IMR-90 (cell line): ENCODE results near the gene IMP3. TPM values are rescaled to one million over a fixed set of nuclear protein-coding genes. Genes with fewer than 3 reads are reported as not detected.

Experiments used
- ATAC-seq: fragments of 200-7000 bp; cut with Tn5 transposase; 2 replicates; pipeline ENCODE4 v1.9.1; 2020; ENCODE audit warnings: low read depth, mild to moderate bottlenecking, moderate library complexity
- BruUV-seq: library from RNA; stranded (reverse); fragments of 400-500 nt; replicated peaks from 2 replicates; lab custom pipeline; 2021; lab: Mats Ljungman, UMichigan
- CTCF ChIA-PET: fragments of 300-600 bp; formaldehyde crosslinking; extraction: SDS; loops from one replicate; lab custom pipeline; 2021; ENCODE audit warnings: antibody characterized with exemption; lab: Yijun Ruan, JAX
- POLR2A ChIA-PET: fragments of 300-600 bp; sonication (Branson Sonifier 250); formaldehyde crosslinking; loops from one replicate; lab custom pipeline; 2022; ENCODE audit warnings: antibody characterized with exemption; ENCODE audit not compliant: unreplicated experiment; lab: Charles Lee
- DNase-seq: peaks from one replicate; pipeline ENCODE4 v3.0.0; 2013
- H2AFZ ChIP-seq: replicated peaks from 2 replicates; pipeline ENCODE3; 2013; ENCODE audit warnings: low read length, mild to moderate bottlenecking; ENCODE audit not compliant: poor library complexity
- H2AK5ac ChIP-seq: 2 replicates; pipeline ENCODE4 v1.6.1; 2013; ENCODE audit warnings: low read depth, low read length, inconsistent platforms
- H2AK9ac ChIP-seq: replicated peaks from 2 replicates; pipeline ENCODE3; 2013; ENCODE audit warnings: mild to moderate bottlenecking, low read depth, low read length, moderate library complexity; ENCODE audit not compliant: poor library complexity
- H2BK120ac ChIP-seq: 2 replicates; pipeline ENCODE4 v1.6.1; 2013; ENCODE audit warnings: low read depth, low read length, inconsistent platforms
- H2BK15ac ChIP-seq: 3 replicates; pipeline ENCODE4 v1.6.1; 2013; ENCODE audit warnings: low read depth, low read length, inconsistent platforms
- H2BK20ac ChIP-seq: 2 replicates; pipeline ENCODE4 v1.6.1; 2013; ENCODE audit warnings: low read depth, mild to moderate bottlenecking, inconsistent platforms, low read length, moderate library complexity
- H2BK5ac ChIP-seq: 2 replicates; pipeline ENCODE4 v1.6.1; 2013; ENCODE audit warnings: mild to moderate bottlenecking, low read depth, low read length, inconsistent platforms; ENCODE audit not compliant: poor library complexity, severe bottlenecking
- H3K14ac ChIP-seq: replicated peaks from 2 replicates; pipeline ENCODE4 v1.6.1; 2013; ENCODE audit warnings: low read depth, low read length, inconsistent platforms
- H3K18ac ChIP-seq: 2 replicates; pipeline ENCODE4 v1.6.1; 2013; ENCODE audit warnings: low read depth, low read length, control low read depth
- H3K23ac ChIP-seq: 2 replicates; pipeline ENCODE4 v1.6.1; 2013; ENCODE audit warnings: low read depth, low read length, inconsistent platforms
- H3K27ac ChIP-seq: 2 replicates; pipeline ENCODE4 v1.5.1; 2013; ENCODE audit warnings: mild to moderate bottlenecking, control low read depth, low read length; ENCODE audit not compliant: insufficient read depth
- H3K27me3 ChIP-seq: 2 replicates; pipeline ENCODE4 v1.6.1; 2013; ENCODE audit warnings: low read length; ENCODE audit not compliant: control insufficient read depth, insufficient read depth
- H3K36me3 ChIP-seq: 2 replicates; pipeline ENCODE4 v1.6.1; 2013; ENCODE audit warnings: low read length, mixed read lengths; ENCODE audit not compliant: control insufficient read depth, insufficient read depth
- H3K4ac ChIP-seq: 2 replicates; pipeline ENCODE4 v1.6.1; 2013; ENCODE audit warnings: low read depth, low read length, inconsistent platforms
- H3K4me1 ChIP-seq: 2 replicates; pipeline ENCODE4 v1.6.1; 2013; ENCODE audit warnings: low read length, mixed read lengths; ENCODE audit not compliant: control insufficient read depth, insufficient read depth
- H3K4me2 ChIP-seq: 2 replicates; pipeline ENCODE4 v1.6.1; 2013; ENCODE audit warnings: low read depth, mild to moderate bottlenecking, control low read depth, low read length, moderate library complexity
- H3K4me3 ChIP-seq: 2 replicates; pipeline ENCODE4 v1.5.1; 2013; ENCODE audit warnings: low read depth, mild to moderate bottlenecking, control low read depth, low read length, moderate library complexity; ENCODE audit not compliant: insufficient read depth
- H3K56ac ChIP-seq: 2 replicates; pipeline ENCODE4 v1.6.1; 2013; ENCODE audit warnings: low read length, inconsistent platforms; ENCODE audit not compliant: insufficient read depth; ENCODE audit errors: extremely low read depth
- H3K79me1 ChIP-seq, 2 experiments: 2 replicates each; pipeline ENCODE4 v1.6.1; 2013; ENCODE audit warnings: low read length in 2 of 2, inconsistent platforms in 1 of 2, low read depth in 1 of 2
- H3K9ac ChIP-seq: 2 replicates; pipeline ENCODE4 v1.6.1; 2013; ENCODE audit warnings: low read depth, low read length, control low read depth
- H3K9me1 ChIP-seq: 2 replicates; pipeline ENCODE4 v1.6.1; 2013; ENCODE audit warnings: low read length, inconsistent platforms; ENCODE audit not compliant: insufficient read depth
- H3K9me3 ChIP-seq: 2 replicates; pipeline ENCODE4 v1.6.1; 2013; ENCODE audit warnings: low read length; ENCODE audit not compliant: control insufficient read depth, insufficient read depth
- H4K20me1 ChIP-seq: 2 replicates; pipeline ENCODE4 v1.6.1; 2013; ENCODE audit warnings: low read length, inconsistent platforms; ENCODE audit not compliant: insufficient read depth
- H4K5ac ChIP-seq: 2 replicates; pipeline ENCODE4 v1.6.1; 2013; ENCODE audit warnings: mild to moderate bottlenecking, low read depth, low read length, control low read depth
- H4K8ac ChIP-seq, 2 experiments: 2 replicates each; pipeline ENCODE4 v1.6.1; 2013; ENCODE audit warnings: low read depth in 2 of 2, low read length in 2 of 2, control low read depth in 1 of 2, inconsistent platforms in 1 of 2
- H4K91ac ChIP-seq: 2 replicates; pipeline ENCODE4 v1.6.1; 2013; ENCODE audit warnings: low read depth, low read length, inconsistent platforms; ENCODE audit not compliant: insufficient read depth
- CEBPB ChIP-seq: IDR thresholded peaks from 2 replicates; pipeline ENCODE4 v1.6.1; 2012; ENCODE audit warnings: low read depth, low read length, improper control_type of control experiment
- MAFK ChIP-seq: IDR thresholded peaks from 2 replicates; pipeline ENCODE4 v1.6.1; 2012; ENCODE audit warnings: low read depth, low read length, improper control_type of control experiment
- WGBS, 2 experiments: methylation state at CpG; one replicate each; pipeline versions ENCODE4 v1.1.5 to v1.1.7; 2013; ENCODE audit warnings: missing lambda C conversion rate in 2 of 2; ENCODE audit not compliant: insufficient read length in 1 of 2; ENCODE audit errors: extremely low coverage in 2 of 2; 5-methylcytosine and 5-hydroxymethylcytosine counted together
- dilution Hi-C: fragments of 300-500 bp; cut with HindIII; formaldehyde crosslinking; loops from one replicate; pipeline ENCODE4 v1.14.3; 2018; ENCODE audit warnings: low sequenced_read_pairs; ENCODE audit not compliant: unreplicated experiment
- in situ Hi-C: fragments of 300-500 bp; cut with MboI; formaldehyde crosslinking; loops from 3 replicates; pipeline ENCODE4 v1.14.3; 2019; ENCODE audit warnings: low sequenced_read_pairs, inconsistent platforms, mixed read lengths
- intact Hi-C: fragments of 100-400 bp; cut with micrococcal nuclease; formaldehyde crosslinking; loops from 2 replicates; pipeline ENCODE4 v1.10.0; 2022
- polyA plus RNA-seq, 3 experiments: library from polyadenylated mRNA; depleted of rRNA; stranded (reverse); fragments of >200 nt; gene quantifications; 2 replicates each; pipeline ENCODE4 v1.2.3, GENCODE V29; 2012; ENCODE audit warnings: low replicate concordance in 1 of 3
- total RNA-seq: library from RNA; depleted of rRNA; stranded (reverse); fragments of >200 nt; gene quantifications from 2 replicates; pipeline ENCODE4 v1.2.3, GENCODE V29; 2012

Gene IMP3
- total and polyA plus RNA-seq, 2 of the 4 experiments (the other 2 are of a cell fraction): 42.1 to 59.3 TPM

DNA sequence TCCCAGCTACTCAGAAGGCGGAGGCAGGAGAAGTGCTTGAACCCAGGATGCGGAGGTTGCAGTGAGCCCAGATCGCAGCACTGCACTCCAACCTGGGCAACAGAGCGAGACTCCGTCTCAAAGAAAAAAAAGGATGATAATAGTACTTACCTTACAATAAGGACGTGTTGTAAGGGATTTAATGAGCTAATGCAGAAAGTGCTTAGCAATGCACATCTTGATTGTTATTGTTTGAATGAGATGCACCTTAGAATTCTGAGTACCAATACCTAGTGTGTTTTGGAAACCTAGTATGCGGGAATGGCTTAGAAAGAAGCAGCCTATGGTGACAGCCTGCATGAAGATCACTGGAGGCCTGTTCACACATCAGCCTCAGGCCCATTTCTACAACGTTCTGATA lies 34.0 kb downstream of the IMP3 start:
- Histone ChIP-seq H2AK5ac (no peak overlapping the region), H3K23ac (no peak overlapping the region), H3K18ac (no peak overlapping the region), H3K9me1 (no peaks in the 10 kb centered on the region), H4K20me1 (no peaks in the 10 kb centered on the region), H3K4me1 (no peaks in the 10 kb centered on the region), H4K5ac (no peak overlapping the region), H3K56ac (no peak overlapping the region), H2AFZ (no peak overlapping the region), H3K14ac (no peak overlapping the region), H4K91ac (no peak overlapping the region), H3K36me3 (peaks cover 55% of the 10 kb centered on the region), H2BK5ac (no peak overlapping the region), H3K27ac (no peak overlapping the region), H3K4me3 (no peak overlapping the region), H4K8ac (no peak overlapping the region), H3K4me2 (no peak overlapping the region), H3K9me3 (no peaks in the 10 kb centered on the region), H3K9ac (no peak overlapping the region), H2BK20ac (no peak overlapping the region), H3K27me3 (no peaks in the 10 kb centered on the region), H2AK9ac (no peak overlapping the region), H2BK15ac (no peak overlapping the region), H2BK120ac (no peak overlapping the region), H3K4ac (no peak overlapping the region), H3K79me1 (peaks cover 2% of the 10 kb centered on the region in 2 experiments; a peak in 2 of 4 replicates)
- in situ Hi-C loops (no loop called here), dilution Hi-C loops (no loop called here), intact Hi-C loops (no loop called here)
- ATAC-seq: no peak
- TF ChIP-seq CEBPB (no peak), MAFK (peak; percentile 60)
- no TSS peak for BruUV-seq
- POLR2A ChIA-PET: no interaction called here
- no CpG with 5 or more reads among the region's 8 CpGs for WGBS, 2 experiments
- CTCF ChIA-PET: no interaction called here
- DNase-seq: no peak
